ENCODE data around the gene MRPL58.
"Not testable (repeated sequence)": the region's sequence is repeated elsewhere in the genome, so short reads cannot be mapped to it uniquely, and the experiment has no call there.

Gene MRPL58

GRCh38 chr17:75012346-75013091, at the start of gene MRPL58:
MRPL58 (plus strand) TSS chr17:75012670; CDS start chr17:75012687, 17 bp downstream.
- peak within 1 kb of the TSS; percentile 84 to 95 for H3K4me3 Mint-ChIP-seq
- peak; percentile 97 for ATAC-seq
- H3K4me1 Mint-ChIP-seq = peaks cover 35% of the 10 kb centered on the region
- DNase-seq = peak; percentile 88 to 90
- H3K27me3 Mint-ChIP-seq = no peaks in the 10 kb centered on the region
- H3K27ac Mint-ChIP-seq = peak within 1 kb of the TSS; percentile 97 to 98
- H3K9me3 Mint-ChIP-seq = no peaks in the 10 kb centered on the region

GRCh38 chr17:74963656-74964055, 48.8 kb upstream of the MRPL58 start:
- H3K9me3 Mint-ChIP-seq = no peaks in the 10 kb centered on the region
- ATAC-seq = no peak
- no peak overlapping the region for H3K27ac Mint-ChIP-seq
- no peak for DNase-seq
- no peaks in the 10 kb centered on the region for H3K27me3 Mint-ChIP-seq
- H3K4me1 Mint-ChIP-seq = peaks cover 11% of the 10 kb centered on the region
- no peak overlapping the region for H3K4me3 Mint-ChIP-seq

- Mint-ChIP-seq H3K4me1 (peaks cover 11% of the 10 kb centered on the region), H3K4me3 (no peak overlapping the region), H3K27me3 (no peaks in the 10 kb centered on the region), H3K9me3 (no peaks in the 10 kb centered on the region), H3K27ac (no peak overlapping the region)
- no peak for ATAC-seq
- no peak for DNase-seq
Observed at GRCh38 chr17:74964246-74964761, 48.2 kb upstream of the MRPL58 start.

GRCh38 chr17:74964988-74965622, 47.4 kb upstream of the MRPL58 start:
- Mint-ChIP-seq H3K27me3 (no peaks in the 10 kb centered on the region), H3K4me3 (no peak overlapping the region), H3K27ac (peak overlapping the region in 1 of 2 donors; percentile 40), H3K9me3 (no peaks in the 10 kb centered on the region), H3K4me1 (peaks cover 11% of the 10 kb centered on the region)
- ATAC-seq = no peak
- DNase-seq = no peak

GRCh38 chr17:74968361-74968780, 44.1 kb upstream of the MRPL58 start:
- Mint-ChIP-seq H3K9me3 (no peaks in the 10 kb centered on the region), H3K4me1 (peaks cover 15% of the 10 kb centered on the region), H3K27ac (no peak overlapping the region), H3K4me3 (no peak overlapping the region), H3K27me3 (peaks cover 19% of the 10 kb centered on the region)
- no peak for DNase-seq
- no peak for ATAC-seq

- H3K9me3 Mint-ChIP-seq, H3K4me3 Mint-ChIP-seq, ATAC-seq, DNase-seq, H3K27ac Mint-ChIP-seq: not testable (repeated sequence)
- Mint-ChIP-seq H3K4me1 (peaks cover 15% of the 10 kb centered on the region), H3K27me3 (peaks cover 26% of the 10 kb centered on the region)
Observed at GRCh38 chr17:74969501-74969900, 43.0 kb upstream of the MRPL58 start.

- H3K9me3 Mint-ChIP-seq = no peaks in the 10 kb centered on the region
- peaks cover 15% of the 10 kb centered on the region for H3K4me1 Mint-ChIP-seq
- no peak overlapping the region for H3K27ac Mint-ChIP-seq
- ATAC-seq (no peak), DNase-seq (no peak)
- H3K27me3 Mint-ChIP-seq = peaks cover 31% of the 10 kb centered on the region
- no peak overlapping the region for H3K4me3 Mint-ChIP-seq
Observed at GRCh38 chr17:74970395-74970794, 42.1 kb upstream of the MRPL58 start.

- Mint-ChIP-seq H3K9me3 (no peaks in the 10 kb centered on the region), H3K4me3 (peak overlapping the region; percentile 86 to 88), H3K27ac (peak overlapping the region in 1 of 2 donors; percentile 14), H3K27me3 (peaks cover 31% of the 10 kb centered on the region), H3K4me1 (peaks cover 15% of the 10 kb centered on the region)
- no peak for ATAC-seq
- no peak for DNase-seq
Observed at GRCh38 chr17:74971069-74971841, 41.2 kb upstream of the MRPL58 start.

GRCh38 chr17:74971842-74972106, 40.7 kb upstream of the MRPL58 start:
- peaks cover 31% of the 10 kb centered on the region for H3K27me3 Mint-ChIP-seq
- no peak for DNase-seq
- no peak overlapping the region for H3K27ac Mint-ChIP-seq
- peaks cover 15% of the 10 kb centered on the region for H3K4me1 Mint-ChIP-seq
- peak; percentile 32 for ATAC-seq
- no peaks in the 10 kb centered on the region for H3K9me3 Mint-ChIP-seq
- peak overlapping the region; percentile 86 to 88 for H3K4me3 Mint-ChIP-seq

GRCh38 chr17:74972107-74972972, 40.1 kb upstream of the MRPL58 start, which contains the start of gene HID1:
HID1 (minus strand) TSS chr17:74972759; CDS start chr17:74972656, 103 bp downstream.
- ATAC-seq (peak; percentile 82), DNase-seq (peak; percentile 62 to 65)
- peak within 1 kb of the TSS in 1 of 2 donors; percentile 8 for H3K27ac Mint-ChIP-seq
- H3K9me3 Mint-ChIP-seq = no peaks in the 10 kb centered on the region
- peaks cover 31% of the 10 kb centered on the region for H3K27me3 Mint-ChIP-seq
- H3K4me3 Mint-ChIP-seq = peak within 1 kb of the TSS; percentile 86 to 88
- H3K4me1 Mint-ChIP-seq = peaks cover 15% of the 10 kb centered on the region

GRCh38 chr17:74972973-74973328, 39.5 kb upstream of the MRPL58 start:
- Mint-ChIP-seq H3K27me3 (peaks cover 31% of the 10 kb centered on the region), H3K9me3 (no peaks in the 10 kb centered on the region), H3K27ac (peak overlapping the region in 1 of 2 donors; percentile 8), H3K4me1 (peaks cover 15% of the 10 kb centered on the region), H3K4me3 (peak overlapping the region; percentile 86 to 88)
- DNase-seq (no peak), ATAC-seq (no peak)

- H3K27ac Mint-ChIP-seq = no peak overlapping the region
Observed at GRCh38 chr17:74975943-74976342, 36.5 kb upstream of the MRPL58 start.

GRCh38 chr17:74977802-74978201, 34.7 kb upstream of the MRPL58 start:
- no peak for ATAC-seq
- Mint-ChIP-seq H3K4me3 (no peak overlapping the region), H3K9me3 (no peaks in the 10 kb centered on the region), H3K27me3 (peaks cover 17% of the 10 kb centered on the region), H3K4me1 (peaks cover 17% of the 10 kb centered on the region), H3K27ac (no peak overlapping the region)
- DNase-seq = no peak

More at GRCh38 chr17:74975943-74976342, 36.5 kb upstream of the MRPL58 start:
- Mint-ChIP-seq H3K27me3 (peaks cover 29% of the 10 kb centered on the region), H3K4me1 (peaks cover 17% of the 10 kb centered on the region), H3K4me3 (no peak overlapping the region), H3K9me3 (no peaks in the 10 kb centered on the region)
- DNase-seq (no peak), ATAC-seq (no peak)

- Mint-ChIP-seq H3K9me3 (no peaks in the 10 kb centered on the region), H3K27ac (no peak overlapping the region), H3K27me3 (peaks cover 12% of the 10 kb centered on the region), H3K4me1 (peaks cover 13% of the 10 kb centered on the region), H3K4me3 (no peak overlapping the region)
- DNase-seq (no peak), ATAC-seq (no peak)
Observed at GRCh38 chr17:74978240-74978639, 34.2 kb upstream of the MRPL58 start.

Data from stimulated activated naive CD8-positive, alpha-beta T cell treated with anti-CD3 and anti-CD28 coated beads, Interleukin-15, amount 100 ng/mL, for 72 hours (primary cell).